MCF 10A (cell line): Measurements from ENCODE around the gene GALNT13. TPM values are rescaled to one million over a fixed set of nuclear protein-coding genes. Genes with fewer than 3 reads are reported as not detected.

ENCODE experiments used
- BruUV-seq: library from RNA; stranded (reverse); fragments of 400-500 nt; replicated peaks from 2 replicates; lab custom pipeline; 2021; lab: Mats Ljungman, UMichigan
- CTCF ChIA-PET: fragments of 300-600 bp; sonication (Branson Sonifier 250); formaldehyde crosslinking; extraction: SDS; loops from one replicate; lab custom pipeline; 2021; ENCODE audit warnings: antibody characterized with exemption, inconsistent platforms; lab: Yijun Ruan, JAX
- POLR2A ChIA-PET: fragments of 300-600, 350-650 bp; sonication (Branson Sonifier 250); formaldehyde crosslinking; extraction: SDS; loops from one replicate; lab custom pipeline; 2020; ENCODE audit warnings: antibody characterized with exemption, inconsistent platforms; lab: Yijun Ruan, JAX
- DNase-seq: peaks from one replicate; pipeline ENCODE4 v3.0.0-alpha.2; 2018; ENCODE audit not compliant: unreplicated experiment
- H3K27ac Mint-ChIP-seq: one replicate; pipeline ENCODE4 v1.8.0; 2022; ENCODE audit warnings: mild to moderate bottlenecking, low read depth, mixed read lengths; ENCODE audit not compliant: unreplicated experiment
- H3K27me3 Mint-ChIP-seq: one replicate; pipeline ENCODE4 v1.8.0; 2022; ENCODE audit warnings: mixed read lengths; ENCODE audit not compliant: insufficient read depth, unreplicated experiment
- H3K36me3 Mint-ChIP-seq: one replicate; pipeline ENCODE4 v1.8.0; 2022; ENCODE audit warnings: mild to moderate bottlenecking, moderate library complexity, mixed read lengths; ENCODE audit not compliant: insufficient read depth, unreplicated experiment
- H3K4me1 Mint-ChIP-seq: one replicate; pipeline ENCODE4 v1.8.0; 2022; ENCODE audit warnings: mixed read lengths; ENCODE audit not compliant: insufficient read depth, unreplicated experiment
- H3K4me3 Mint-ChIP-seq: one replicate; pipeline ENCODE4 v1.8.0; 2022; ENCODE audit warnings: mild to moderate bottlenecking, moderate library complexity, mixed read lengths; ENCODE audit not compliant: unreplicated experiment
- H3K9me3 Mint-ChIP-seq: one replicate; pipeline ENCODE4 v1.8.0; 2022; ENCODE audit warnings: mixed read lengths; ENCODE audit not compliant: unreplicated experiment
- CTCF ChIP-seq: fragments of 200-600 bp; IDR thresholded peaks from one replicate; pipeline ENCODE4 v1.8.0; 2022; ENCODE audit warnings: antibody characterized with exemption, mild to moderate bottlenecking; ENCODE audit not compliant: unreplicated experiment
- intact Hi-C: fragments of 100-400 bp; cut with micrococcal nuclease; formaldehyde crosslinking; loops from 2 replicates; pipeline ENCODE4 v1.14.1; 2022
- total RNA-seq: library from RNA; stranded (reverse); gene quantifications from 2 replicates; pipeline ENCODE4 v1.2.3, GENCODE V29; 2022

GALNT13 gene
- total RNA-seq, 1 experiment from 2014 or later, result 0.54 TPM

- H3K27me3 Mint-ChIP-seq, result no peaks in the 10 kb centered on the region
- no TSS peak for BruUV-seq
- CTCF ChIA-PET, result no interaction called here
- POLR2A ChIA-PET, result no interaction called here
- H3K9me3 Mint-ChIP-seq, result no peaks in the 10 kb centered on the region
- no peak for TF ChIP-seq CTCF
- H3K4me3 Mint-ChIP-seq, result no peak overlapping the region
- DNase-seq, result no peak
- intact Hi-C loops, result no loop called here
- H3K4me1 Mint-ChIP-seq, result no peaks in the 10 kb centered on the region
- H3K27ac Mint-ChIP-seq, result no peak overlapping the region
- H3K36me3 Mint-ChIP-seq, result no peaks in the 10 kb centered on the region
Observed at GRCh38 chr2:154048905-154049304, 177.2 kb downstream of the GALNT13 start.

GRCh38 chr2:154049561-154049960 is 177.8 kb downstream of the GALNT13 start:
- DNase-seq, result no peak
- H3K27me3 Mint-ChIP-seq, result no peaks in the 10 kb centered on the region
- ChIA-PET CTCF (interaction anchor here (0.6 kb wide), 1 partner anchor 52 kb away, joined by 3 read pairs; no protein-coding TSS in a partner anchor), POLR2A (no interaction called here)
- intact Hi-C loops, result no loop called here
- H3K36me3 Mint-ChIP-seq, result no peaks in the 10 kb centered on the region
- no peak for TF ChIP-seq CTCF
- H3K4me1 Mint-ChIP-seq, result no peaks in the 10 kb centered on the region
- no peaks in the 10 kb centered on the region for H3K9me3 Mint-ChIP-seq
- BruUV-seq, result no TSS peak
- no peak overlapping the region for H3K27ac Mint-ChIP-seq
- no peak overlapping the region for H3K4me3 Mint-ChIP-seq

GRCh38 chr2:154067124-154067523 is 195.4 kb downstream of the GALNT13 start:
- Mint-ChIP-seq H3K36me3 (no peaks in the 10 kb centered on the region), H3K4me1 (no peaks in the 10 kb centered on the region), H3K27ac (no peak overlapping the region), H3K27me3 (no peaks in the 10 kb centered on the region), H3K9me3 (peaks cover 19% of the 10 kb centered on the region), H3K4me3 (no peak overlapping the region)
- intact Hi-C loops, result no loop called here
- no peak for TF ChIP-seq CTCF
- DNase-seq, result no peak
- POLR2A ChIA-PET, result no interaction called here
- BruUV-seq, result no TSS peak
- CTCF ChIA-PET, result no interaction called here

- intact Hi-C loops, result no loop called here
Observed at GRCh38 chr2:154078926-154079325, 207.2 kb downstream of the GALNT13 start.

More at GRCh38 chr2:154078926-154079325, 207.2 kb downstream of the GALNT13 start:
- Mint-ChIP-seq H3K9me3 (no peaks in the 10 kb centered on the region), H3K4me1 (no peaks in the 10 kb centered on the region), H3K36me3 (no peaks in the 10 kb centered on the region), H3K27me3 (no peaks in the 10 kb centered on the region), H3K27ac (no peak overlapping the region), H3K4me3 (no peak overlapping the region)
- CTCF ChIA-PET, result no interaction called here
- POLR2A ChIA-PET, result no interaction called here
- no peak for DNase-seq
- BruUV-seq, result no TSS peak
- TF ChIP-seq CTCF, result no peak
